HEK293 (cell line): ENCODE data around the gene ADH4.

Source experiments
- SETDB1 ChIP-seq: IDR thresholded peaks from one replicate; pipeline ENCODE4 v1.6.1; 2017; ENCODE audit warnings: mild to moderate bottlenecking, low read length, moderate library complexity, mixed read lengths; ENCODE audit not compliant: insufficient read length
- ZFP41 ChIP-seq: fragments of 450-650 bp; formaldehyde crosslinking; IDR thresholded peaks from 2 replicates; pipeline ENCODE4 v1.5.1; 2016; ENCODE audit warnings: missing biosample characterization, missing genetic modification characterization, borderline replicate concordance
- ZNF580 ChIP-seq: fragments of 450-650 bp; formaldehyde crosslinking; IDR thresholded peaks from 2 replicates; pipeline ENCODE4 v1.5.1; 2016; ENCODE audit warnings: missing biosample characterization, missing genetic modification characterization
- ZNF629 ChIP-seq: fragments of 450-650 bp; formaldehyde crosslinking; IDR thresholded peaks from 2 replicates; pipeline ENCODE4 v1.5.1; 2017; ENCODE audit warnings: missing biosample characterization, missing genetic modification characterization
- ZNF707 ChIP-seq: fragments of 450-650 bp; formaldehyde crosslinking; IDR thresholded peaks from 2 replicates; pipeline ENCODE4 v1.5.1; 2016; ENCODE audit warnings: missing biosample characterization, missing genetic modification characterization
- TF ChIP-seq, protein P1 (sequence below): fragments of 450-650 bp; formaldehyde crosslinking; conservative IDR thresholded peaks from 2 replicates; pipeline ENCODE4 v1.5.1; 2016; ENCODE audit warnings: low read depth, missing biosample characterization, missing genetic modification characterization
- TF ChIP-seq, protein P2 (sequence below): fragments of 450-650 bp; formaldehyde crosslinking; IDR thresholded peaks from 2 replicates; pipeline ENCODE4 v1.5.1; 2016; ENCODE audit warnings: missing biosample characterization, missing genetic modification characterization
- TF ChIP-seq, protein P3 (sequence below): fragments of 450-650 bp; formaldehyde crosslinking; IDR thresholded peaks from 2 replicates; pipeline ENCODE4 v1.5.1; 2016; ENCODE audit warnings: missing biosample characterization, missing genetic modification characterization

GRCh38 chr4:99166544-99166943 lies 22.4 kb upstream of the ADH4 start:
- TF ChIP-seq, protein P1, sequence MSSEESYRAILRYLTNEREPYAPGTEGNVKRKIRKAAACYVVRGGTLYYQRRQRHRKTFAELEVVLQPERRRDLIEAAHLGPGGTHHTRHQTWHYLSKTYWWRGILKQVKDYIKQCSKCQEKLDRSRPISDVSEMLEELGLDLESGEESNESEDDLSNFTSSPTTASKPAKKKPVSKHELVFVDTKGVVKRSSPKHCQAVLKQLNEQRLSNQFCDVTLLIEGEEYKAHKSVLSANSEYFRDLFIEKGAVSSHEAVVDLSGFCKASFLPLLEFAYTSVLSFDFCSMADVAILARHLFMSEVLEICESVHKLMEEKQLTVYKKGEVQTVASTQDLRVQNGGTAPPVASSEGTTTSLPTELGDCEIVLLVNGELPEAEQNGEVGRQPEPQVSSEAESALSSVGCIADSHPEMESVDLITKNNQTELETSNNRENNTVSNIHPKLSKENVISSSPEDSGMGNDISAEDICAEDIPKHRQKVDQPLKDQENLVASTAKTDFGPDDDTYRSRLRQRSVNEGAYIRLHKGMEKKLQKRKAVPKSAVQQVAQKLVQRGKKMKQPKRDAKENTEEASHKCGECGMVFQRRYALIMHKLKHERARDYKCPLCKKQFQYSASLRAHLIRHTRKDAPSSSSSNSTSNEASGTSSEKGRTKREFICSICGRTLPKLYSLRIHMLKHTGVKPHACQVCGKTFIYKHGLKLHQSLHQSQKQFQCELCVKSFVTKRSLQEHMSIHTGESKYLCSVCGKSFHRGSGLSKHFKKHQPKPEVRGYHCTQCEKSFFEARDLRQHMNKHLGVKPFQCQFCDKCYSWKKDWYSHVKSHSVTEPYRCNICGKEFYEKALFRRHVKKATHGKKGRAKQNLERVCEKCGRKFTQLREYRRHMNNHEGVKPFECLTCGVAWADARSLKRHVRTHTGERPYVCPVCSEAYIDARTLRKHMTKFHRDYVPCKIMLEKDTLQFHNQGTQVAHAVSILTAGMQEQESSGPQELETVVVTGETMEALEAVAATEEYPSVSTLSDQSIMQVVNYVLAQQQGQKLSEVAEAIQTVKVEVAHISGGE: no peak
- TF ChIP-seq, protein P2, sequence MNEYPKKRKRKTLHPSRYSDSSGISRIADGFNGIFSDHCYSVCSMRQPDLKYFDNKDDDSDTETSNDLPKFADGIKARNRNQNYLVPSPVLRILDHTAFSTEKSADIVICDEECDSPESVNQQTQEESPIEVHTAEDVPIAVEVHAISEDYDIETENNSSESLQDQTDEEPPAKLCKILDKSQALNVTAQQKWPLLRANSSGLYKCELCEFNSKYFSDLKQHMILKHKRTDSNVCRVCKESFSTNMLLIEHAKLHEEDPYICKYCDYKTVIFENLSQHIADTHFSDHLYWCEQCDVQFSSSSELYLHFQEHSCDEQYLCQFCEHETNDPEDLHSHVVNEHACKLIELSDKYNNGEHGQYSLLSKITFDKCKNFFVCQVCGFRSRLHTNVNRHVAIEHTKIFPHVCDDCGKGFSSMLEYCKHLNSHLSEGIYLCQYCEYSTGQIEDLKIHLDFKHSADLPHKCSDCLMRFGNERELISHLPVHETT (tag by site-specific recombination): no peak
- no peak for TF ChIP-seq ZNF580 (tag by site-specific recombination)
- TF ChIP-seq ZFP41 (tag by site-specific recombination): no peak
- TF ChIP-seq, protein P3, sequence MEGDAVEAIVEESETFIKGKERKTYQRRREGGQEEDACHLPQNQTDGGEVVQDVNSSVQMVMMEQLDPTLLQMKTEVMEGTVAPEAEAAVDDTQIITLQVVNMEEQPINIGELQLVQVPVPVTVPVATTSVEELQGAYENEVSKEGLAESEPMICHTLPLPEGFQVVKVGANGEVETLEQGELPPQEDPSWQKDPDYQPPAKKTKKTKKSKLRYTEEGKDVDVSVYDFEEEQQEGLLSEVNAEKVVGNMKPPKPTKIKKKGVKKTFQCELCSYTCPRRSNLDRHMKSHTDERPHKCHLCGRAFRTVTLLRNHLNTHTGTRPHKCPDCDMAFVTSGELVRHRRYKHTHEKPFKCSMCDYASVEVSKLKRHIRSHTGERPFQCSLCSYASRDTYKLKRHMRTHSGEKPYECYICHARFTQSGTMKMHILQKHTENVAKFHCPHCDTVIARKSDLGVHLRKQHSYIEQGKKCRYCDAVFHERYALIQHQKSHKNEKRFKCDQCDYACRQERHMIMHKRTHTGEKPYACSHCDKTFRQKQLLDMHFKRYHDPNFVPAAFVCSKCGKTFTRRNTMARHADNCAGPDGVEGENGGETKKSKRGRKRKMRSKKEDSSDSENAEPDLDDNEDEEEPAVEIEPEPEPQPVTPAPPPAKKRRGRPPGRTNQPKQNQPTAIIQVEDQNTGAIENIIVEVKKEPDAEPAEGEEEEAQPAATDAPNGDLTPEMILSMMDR (tag by site-specific recombination): no peak
- TF ChIP-seq SETDB1: no peak
- TF ChIP-seq ZNF629: no peak
- TF ChIP-seq ZNF707 (tag by site-specific recombination): no peak
